Esophagus squamous epithelium (tissue), 4 donors: ENCODE measurements around the gene ATP10D.

Experiments
- POLR2A ChIP-seq, 4 donors: fragments of 450-650 bp; IDR thresholded peaks; one replicate each; pipeline ENCODE4 v1.6.1; 2017; ENCODE audit warnings: antibody characterized with exemption in 4 of 4, mild to moderate bottlenecking in 4 of 4, moderate library complexity in 3 of 4
- TF ChIP-seq, protein P1 (sequence below), 6 experiments: fragments of 450-650 bp in 4 of 6; fragments of 200-600 bp in 2 of 6; sonication (generic) in 2 of 6; IDR thresholded peaks; one replicate each; pipeline ENCODE4 v1.5.1; 2016 to 2019; ENCODE audit warnings: antibody characterized with exemption in 6 of 6, mild to moderate bottlenecking in 4 of 6, moderate library complexity in 4 of 6

DNA sequence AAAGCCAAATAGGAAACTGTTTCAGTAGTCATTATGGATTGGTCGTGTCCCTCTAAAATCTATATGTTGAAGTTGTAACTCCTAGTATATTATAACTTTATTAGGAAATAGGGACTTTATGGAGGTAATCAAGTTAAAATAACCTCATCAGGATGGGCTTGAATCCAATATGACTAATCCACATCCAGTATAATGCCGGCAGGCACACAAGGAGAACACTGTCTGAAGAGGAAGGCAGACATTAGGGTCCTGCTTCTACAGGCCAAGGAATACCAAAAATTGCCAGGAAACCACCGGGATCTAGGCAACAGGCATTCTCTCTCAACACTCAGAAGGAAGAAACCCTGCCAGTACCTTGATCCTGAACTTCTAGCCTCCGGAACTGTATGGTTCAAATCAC lies 130.3 kb downstream of the ATP10D start:
- no peak for TF ChIP-seq POLR2A (IDR thresholded peaks at IDR 0.05)
- TF ChIP-seq, protein P1, sequence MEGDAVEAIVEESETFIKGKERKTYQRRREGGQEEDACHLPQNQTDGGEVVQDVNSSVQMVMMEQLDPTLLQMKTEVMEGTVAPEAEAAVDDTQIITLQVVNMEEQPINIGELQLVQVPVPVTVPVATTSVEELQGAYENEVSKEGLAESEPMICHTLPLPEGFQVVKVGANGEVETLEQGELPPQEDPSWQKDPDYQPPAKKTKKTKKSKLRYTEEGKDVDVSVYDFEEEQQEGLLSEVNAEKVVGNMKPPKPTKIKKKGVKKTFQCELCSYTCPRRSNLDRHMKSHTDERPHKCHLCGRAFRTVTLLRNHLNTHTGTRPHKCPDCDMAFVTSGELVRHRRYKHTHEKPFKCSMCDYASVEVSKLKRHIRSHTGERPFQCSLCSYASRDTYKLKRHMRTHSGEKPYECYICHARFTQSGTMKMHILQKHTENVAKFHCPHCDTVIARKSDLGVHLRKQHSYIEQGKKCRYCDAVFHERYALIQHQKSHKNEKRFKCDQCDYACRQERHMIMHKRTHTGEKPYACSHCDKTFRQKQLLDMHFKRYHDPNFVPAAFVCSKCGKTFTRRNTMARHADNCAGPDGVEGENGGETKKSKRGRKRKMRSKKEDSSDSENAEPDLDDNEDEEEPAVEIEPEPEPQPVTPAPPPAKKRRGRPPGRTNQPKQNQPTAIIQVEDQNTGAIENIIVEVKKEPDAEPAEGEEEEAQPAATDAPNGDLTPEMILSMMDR (IDR thresholded peaks at IDR 0.05), result no peak
